Lower lobe of right lung (tissue), 2 donors: Measurements from ENCODE around the gene TANGO6. TPM values are rescaled to one million over a fixed set of nuclear protein-coding genes. Genes with fewer than 3 reads are reported as not detected.
A peak's percentile ranks its signal among the peaks of the same experiment; 100 is the strongest.

ENCODE experiments used
- ATAC-seq, 2 donors: fragments of 200-7000 bp; cut with Tn5 transposase; one replicate each; pipeline ENCODE4 v1.9.1; 2020 to 2022; ENCODE audit warnings: mild to moderate bottlenecking in 2 of 2, moderate library complexity in 2 of 2
- DNase-seq: peaks from one replicate; pipeline ENCODE4 v3.0.0-alpha.2; 2020
- H3K27ac ChIP-seq: fragments of 200-600 bp; one replicate; pipeline ENCODE4 v1.8.0; 2022
- H3K27me3 ChIP-seq: fragments of 200-600 bp; one replicate; pipeline ENCODE4 v1.8.0; 2022; ENCODE audit warnings: low read depth
- H3K36me3 ChIP-seq: fragments of 200-600 bp; one replicate; pipeline ENCODE4 v1.8.0; 2022; ENCODE audit warnings: mild to moderate bottlenecking
- H3K4me1 ChIP-seq: fragments of 200-600 bp; one replicate; pipeline ENCODE4 v1.8.0; 2022
- H3K4me3 ChIP-seq: fragments of 200-600 bp; one replicate; pipeline ENCODE4 v1.8.0; 2022; ENCODE audit warnings: mild to moderate bottlenecking
- H3K9me3 ChIP-seq: fragments of 200-600 bp; one replicate; pipeline ENCODE4 v1.8.0; 2022
- CTCF ChIP-seq: fragments of 200-600 bp; IDR thresholded peaks from one replicate; pipeline ENCODE4 v1.8.0; 2022; ENCODE audit warnings: antibody characterized with exemption, mild to moderate bottlenecking
- intact Hi-C: fragments of 100-400 bp; cut with DNase I; formaldehyde crosslinking; loops from one replicate; pipeline ENCODE4 v1.11.0; 2022
- total RNA-seq: library from RNA; stranded (reverse); fragmentation: NEBNext Ultra II Directional; extraction: Animal tissue kit (Norgen Biotek cat#: 25700); gene quantifications from one replicate; pipeline ENCODE4 v1.2.1, GENCODE V29; 2021
- donor health status: DM: no; HTN: yes; CAD: no; lungs with severe emphysema.

The TANGO6 gene
- total RNA-seq, 1 donor from 2014 or later: 20.4 TPM

GRCh38 chr16:69133373-69133954, 290.1 kb downstream of the TANGO6 start:
- peaks cover 24% of the 10 kb centered on the region for H3K36me3 ChIP-seq
- no peak for ATAC-seq
- H3K4me1 ChIP-seq: peaks cover 27% of the 10 kb centered on the region
- TF ChIP-seq CTCF: no peak
- H3K4me3 ChIP-seq: peak overlapping the region; percentile 90
- intact Hi-C loops: no loop called here
- H3K9me3 ChIP-seq: no peaks in the 10 kb centered on the region
- no peaks in the 10 kb centered on the region for H3K27me3 ChIP-seq
- peak overlapping the region; percentile 91 for H3K27ac ChIP-seq
- DNase-seq: no peak

Other genes with a start within 250 kb of the TANGO6 start
- 3.4 TPM for gene CDH3, start 198.2 kb upstream of the TANGO6 start, total RNA-seq
- gene CDH1, start 106.2 kb upstream of the TANGO6 start, total RNA-seq: 127 TPM